NCI-H1417 (cell line): ENCODE measurements around the gene OMA1.

Source experiments
- DNase-seq, 3 experiments: peaks; one replicate each; lab custom pipeline; 2025; lab: John Stamatoyannopoulos, UW

Gene OMA1

DNA sequence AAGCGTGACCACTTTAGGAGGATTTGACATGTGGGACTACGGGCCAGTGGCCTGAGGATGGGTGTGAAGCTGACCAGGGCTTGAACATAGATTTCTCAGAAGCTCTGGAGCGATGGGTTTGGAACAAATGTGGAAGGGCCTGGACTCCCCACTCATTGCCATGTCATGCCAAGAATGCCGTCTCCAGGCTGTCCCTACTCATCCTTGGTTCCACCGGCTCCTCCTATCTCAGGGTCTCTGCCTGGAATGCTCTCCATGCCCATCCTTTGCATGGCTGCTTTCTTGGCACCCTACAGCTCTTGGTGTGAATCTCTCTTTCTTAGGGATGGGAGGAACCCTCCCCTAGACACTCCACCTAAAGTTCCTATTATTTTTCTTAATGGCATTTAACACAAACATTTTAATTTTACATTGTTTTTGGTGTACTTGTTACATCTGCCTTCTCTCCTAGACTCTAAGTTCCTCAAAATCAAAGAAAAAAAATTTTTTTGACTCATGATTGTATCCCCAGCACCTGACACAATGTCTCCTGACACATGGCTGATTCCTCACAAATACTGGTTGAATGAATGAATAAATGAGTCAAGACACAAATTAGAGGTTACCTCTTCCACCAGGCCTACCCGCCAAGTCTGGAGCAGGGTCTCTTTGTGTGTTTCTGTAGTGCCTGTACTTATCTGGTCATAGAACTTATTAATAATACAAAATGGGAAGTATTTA, 114.5 kb downstream of the OMA1 start:
- DNase-seq, result no peak
